GM12873 (cell line): ENCODE measurements around the gene SMOC2.

Experiments
- TF ChIP-seq, protein P1 (sequence below): IDR thresholded peaks from 2 replicates; pipeline ENCODE4 v1.5.1; 2012; ENCODE audit warnings: low read depth, mild to moderate bottlenecking, moderate library complexity, low read length, control low read depth; ENCODE audit not compliant: insufficient read depth; ENCODE audit errors: missing control alignments

The SMOC2 gene

GRCh38 chr6:168448243-168448855 is 7.4 kb downstream of the SMOC2 start:
- TF ChIP-seq, protein P1, sequence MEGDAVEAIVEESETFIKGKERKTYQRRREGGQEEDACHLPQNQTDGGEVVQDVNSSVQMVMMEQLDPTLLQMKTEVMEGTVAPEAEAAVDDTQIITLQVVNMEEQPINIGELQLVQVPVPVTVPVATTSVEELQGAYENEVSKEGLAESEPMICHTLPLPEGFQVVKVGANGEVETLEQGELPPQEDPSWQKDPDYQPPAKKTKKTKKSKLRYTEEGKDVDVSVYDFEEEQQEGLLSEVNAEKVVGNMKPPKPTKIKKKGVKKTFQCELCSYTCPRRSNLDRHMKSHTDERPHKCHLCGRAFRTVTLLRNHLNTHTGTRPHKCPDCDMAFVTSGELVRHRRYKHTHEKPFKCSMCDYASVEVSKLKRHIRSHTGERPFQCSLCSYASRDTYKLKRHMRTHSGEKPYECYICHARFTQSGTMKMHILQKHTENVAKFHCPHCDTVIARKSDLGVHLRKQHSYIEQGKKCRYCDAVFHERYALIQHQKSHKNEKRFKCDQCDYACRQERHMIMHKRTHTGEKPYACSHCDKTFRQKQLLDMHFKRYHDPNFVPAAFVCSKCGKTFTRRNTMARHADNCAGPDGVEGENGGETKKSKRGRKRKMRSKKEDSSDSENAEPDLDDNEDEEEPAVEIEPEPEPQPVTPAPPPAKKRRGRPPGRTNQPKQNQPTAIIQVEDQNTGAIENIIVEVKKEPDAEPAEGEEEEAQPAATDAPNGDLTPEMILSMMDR = no peak

- TF ChIP-seq, protein P1 = no peak
Observed at GRCh38 chr6:168450917-168451316, 9.9 kb downstream of the SMOC2 start.

DNA sequence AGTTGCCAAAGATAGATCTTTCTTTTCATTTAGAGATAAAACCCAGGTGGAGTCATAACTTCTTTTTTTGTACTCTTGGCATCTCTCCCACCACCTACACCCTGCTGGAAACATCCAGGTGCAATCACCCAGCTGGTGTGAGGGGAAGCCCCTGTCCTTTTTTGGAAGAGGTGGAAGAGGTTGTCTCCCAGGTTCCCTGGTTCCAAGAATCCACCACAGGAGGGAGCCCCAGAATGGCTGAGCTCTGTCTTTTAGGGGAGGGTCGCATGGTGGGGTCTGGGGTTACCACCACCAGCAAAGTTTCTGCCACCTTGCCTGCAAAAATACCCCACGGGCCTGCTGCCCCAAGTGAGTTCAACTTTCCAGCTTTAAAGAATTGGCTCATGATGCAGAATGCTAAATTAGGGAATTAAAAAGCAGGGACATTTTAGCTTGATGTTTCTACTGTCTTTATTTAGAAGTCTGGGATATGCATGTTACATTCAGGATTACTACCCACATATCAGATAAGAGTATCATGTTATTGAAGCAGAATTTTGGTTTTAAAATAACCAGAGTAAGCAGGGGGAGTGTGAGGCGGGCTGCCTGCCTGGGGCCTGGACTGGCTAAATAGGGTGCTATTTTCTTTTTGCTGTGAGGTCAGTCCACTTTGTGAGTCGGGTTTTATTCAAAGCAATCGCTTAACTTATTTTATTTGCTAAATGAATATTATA is 11.0 kb downstream of the SMOC2 start:
- TF ChIP-seq, protein P1 = no peak

- TF ChIP-seq, protein P1 = no peak
Observed at GRCh38 chr6:168452685-168453377, 11.8 kb downstream of the SMOC2 start.

GRCh38 chr6:168455847-168456530 is 15.0 kb downstream of the SMOC2 start:
- TF ChIP-seq, protein P1 = no peak

GRCh38 chr6:168456907-168457652 is 16.1 kb downstream of the SMOC2 start:
- TF ChIP-seq, protein P1 = no peak

DNA sequence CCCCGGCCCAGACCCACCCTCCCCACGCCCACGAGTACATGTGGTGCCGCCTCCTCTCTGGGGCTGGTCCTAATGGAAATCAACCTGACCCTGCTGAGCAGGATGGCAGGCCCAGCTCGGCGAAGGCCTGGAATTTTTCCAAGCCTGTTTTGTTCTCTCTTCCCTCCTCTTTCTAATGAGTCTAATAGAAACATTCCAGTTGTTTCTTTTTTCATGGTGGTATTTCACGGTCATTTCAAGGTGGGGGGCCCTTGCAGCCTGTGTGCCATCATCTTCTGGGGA is 16.6 kb downstream of the SMOC2 start:
- TF ChIP-seq, protein P1 = no peak
